Effector memory CD8-positive, alpha-beta T cell (primary cell): ENCODE results near the gene RGS7BP.
"Not testable (repeated sequence)": the region's sequence is repeated elsewhere in the genome, so short reads cannot be mapped to it uniquely, and the experiment has no call there.

Experiments
- ATAC-seq: fragments of 150-1000 bp; cut with Tn5 transposase; replicated peaks from 2 replicates; pipeline ENCODE4 v1.10.0; 2021; ENCODE audit warnings: mild to moderate bottlenecking, moderate library complexity
- DNase-seq, 3 experiments: peaks; one replicate each; pipeline ENCODE4 v3.0.0; 2021
- H3K27ac Mint-ChIP-seq, 2 donors: one replicate each; pipeline ENCODE4 v1.8.0; 2022; ENCODE audit warnings: mild to moderate bottlenecking in 2 of 2, mixed read lengths in 2 of 2, moderate library complexity in 2 of 2
- H3K27me3 Mint-ChIP-seq, 2 donors: one replicate each; pipeline ENCODE4 v1.8.0; 2022; ENCODE audit warnings: mixed read lengths in 2 of 2
- H3K36me3 Mint-ChIP-seq: one replicate; pipeline ENCODE4 v1.8.0; 2022; ENCODE audit warnings: mild to moderate bottlenecking, moderate library complexity, mixed read lengths; ENCODE audit not compliant: insufficient read depth
- H3K4me1 Mint-ChIP-seq, 2 donors: one replicate each; pipeline ENCODE4 v1.8.0; 2022; ENCODE audit warnings: low read depth in 2 of 2, mixed read lengths in 2 of 2
- H3K4me3 Mint-ChIP-seq, 2 donors: one replicate each; pipeline ENCODE4 v1.8.0; 2022; ENCODE audit warnings: mild to moderate bottlenecking in 2 of 2, mixed read lengths in 2 of 2, moderate library complexity in 2 of 2
- H3K9me3 Mint-ChIP-seq, 2 donors: one replicate each; pipeline ENCODE4 v1.8.0; 2022; ENCODE audit warnings: mixed read lengths in 2 of 2

RGS7BP gene

GRCh38 chr5:64516216-64516615 is 10.4 kb downstream of the RGS7BP start:
- DNase-seq = no peak
- H3K36me3 Mint-ChIP-seq = peaks cover 5% of the 10 kb centered on the region
- no peak for ATAC-seq
- H3K4me3 Mint-ChIP-seq = no peak overlapping the region
- H3K4me1 Mint-ChIP-seq = no peaks in the 10 kb centered on the region
- no peak overlapping the region for H3K27ac Mint-ChIP-seq
- no peaks in the 10 kb centered on the region for H3K27me3 Mint-ChIP-seq
- H3K9me3 Mint-ChIP-seq = no peaks in the 10 kb centered on the region

GRCh38 chr5:64518793-64519192 is 13.0 kb downstream of the RGS7BP start:
- ATAC-seq = no peak

GRCh38 chr5:64519263-64519662 is 13.4 kb downstream of the RGS7BP start:
- Mint-ChIP-seq H3K36me3 (no peaks in the 10 kb centered on the region), H3K4me3 (no peak overlapping the region), H3K27me3 (no peaks in the 10 kb centered on the region), H3K4me1 (no peaks in the 10 kb centered on the region), H3K27ac (no peak overlapping the region), H3K9me3 (no peaks in the 10 kb centered on the region)
- DNase-seq (no peak), ATAC-seq (no peak)

More at GRCh38 chr5:64518793-64519192, 13.0 kb downstream of the RGS7BP start:
- no peaks in the 10 kb centered on the region for H3K27me3 Mint-ChIP-seq
- DNase-seq = no peak
- no peaks in the 10 kb centered on the region for H3K4me1 Mint-ChIP-seq
- H3K9me3 Mint-ChIP-seq = no peaks in the 10 kb centered on the region
- H3K36me3 Mint-ChIP-seq = peaks cover 3% of the 10 kb centered on the region
- no peak overlapping the region for H3K4me3 Mint-ChIP-seq
- H3K27ac Mint-ChIP-seq = no peak overlapping the region

- H3K4me1 Mint-ChIP-seq = no peaks in the 10 kb centered on the region
These were observed 21.1 kb downstream of the RGS7BP start for GRCh38 chr5:64526734-64527439.

GRCh38 chr5:64530076-64530475 is 24.3 kb downstream of the RGS7BP start:
- no peaks in the 10 kb centered on the region for H3K36me3 Mint-ChIP-seq
- no peak for DNase-seq

More at GRCh38 chr5:64526734-64527439, 21.1 kb downstream of the RGS7BP start:
- Mint-ChIP-seq H3K27me3 (no peaks in the 10 kb centered on the region), H3K4me3 (no peak overlapping the region), H3K27ac (no peak overlapping the region), H3K36me3 (no peaks in the 10 kb centered on the region), H3K9me3 (peaks cover 0 to 2% of the 10 kb centered on the region in 2 donors)
- no peak for ATAC-seq
- no peak for DNase-seq

GRCh38 chr5:64532212-64532611 is 26.4 kb downstream of the RGS7BP start:
- Mint-ChIP-seq H3K4me1 (no peaks in the 10 kb centered on the region), H3K27me3 (no peaks in the 10 kb centered on the region), H3K4me3 (no peak overlapping the region), H3K36me3 (no peaks in the 10 kb centered on the region), H3K27ac (no peak overlapping the region), H3K9me3 (no peaks in the 10 kb centered on the region)
- DNase-seq (no peak), ATAC-seq (no peak)

More at GRCh38 chr5:64530076-64530475, 24.3 kb downstream of the RGS7BP start:
- H3K9me3 Mint-ChIP-seq = no peaks in the 10 kb centered on the region
- no peak overlapping the region for H3K27ac Mint-ChIP-seq
- H3K4me1 Mint-ChIP-seq = no peaks in the 10 kb centered on the region
- no peaks in the 10 kb centered on the region for H3K27me3 Mint-ChIP-seq
- no peak for ATAC-seq
- no peak overlapping the region for H3K4me3 Mint-ChIP-seq

- no peaks in the 10 kb centered on the region for H3K9me3 Mint-ChIP-seq
- DNase-seq (no peak), ATAC-seq (no peak)
- no peaks in the 10 kb centered on the region for H3K27me3 Mint-ChIP-seq
- no peak overlapping the region for H3K4me3 Mint-ChIP-seq
- no peaks in the 10 kb centered on the region for H3K36me3 Mint-ChIP-seq
- no peaks in the 10 kb centered on the region for H3K4me1 Mint-ChIP-seq
- no peak overlapping the region for H3K27ac Mint-ChIP-seq
These were observed 26.8 kb downstream of the RGS7BP start for GRCh38 chr5:64532657-64533056.

- no peak overlapping the region for H3K27ac Mint-ChIP-seq
- no peak for ATAC-seq
These were observed 28.2 kb downstream of the RGS7BP start for GRCh38 chr5:64534033-64534432.

GRCh38 chr5:64557911-64558310 is 52.1 kb downstream of the RGS7BP start:
- ATAC-seq (no peak), DNase-seq (no peak)
- no peaks in the 10 kb centered on the region for H3K36me3 Mint-ChIP-seq
- no peak overlapping the region for H3K4me3 Mint-ChIP-seq
- H3K9me3 Mint-ChIP-seq = peaks cover 2 to 10% of the 10 kb centered on the region in 2 donors
- H3K4me1 Mint-ChIP-seq = no peaks in the 10 kb centered on the region
- peaks cover 0 to 6% of the 10 kb centered on the region in 2 donors for H3K27me3 Mint-ChIP-seq
- H3K27ac Mint-ChIP-seq = no peak overlapping the region

More at GRCh38 chr5:64534033-64534432, 28.2 kb downstream of the RGS7BP start:
- Mint-ChIP-seq H3K27me3 (no peaks in the 10 kb centered on the region), H3K9me3 (no peaks in the 10 kb centered on the region), H3K4me1 (no peaks in the 10 kb centered on the region), H3K36me3 (no peaks in the 10 kb centered on the region), H3K4me3 (no peak overlapping the region)
- DNase-seq = no peak

GRCh38 chr5:64558641-64559040 is 52.8 kb downstream of the RGS7BP start:
- not testable (repeated sequence) for H3K9me3 Mint-ChIP-seq, H3K27ac Mint-ChIP-seq, H3K4me3 Mint-ChIP-seq, DNase-seq, H3K27me3 Mint-ChIP-seq, H3K36me3 Mint-ChIP-seq, ATAC-seq, H3K4me1 Mint-ChIP-seq

GRCh38 chr5:64566310-64566916 is 60.6 kb downstream of the RGS7BP start:
- DNase-seq (no peak), ATAC-seq (no peak)
- no peak overlapping the region for H3K27ac Mint-ChIP-seq
- no peaks in the 10 kb centered on the region for H3K9me3 Mint-ChIP-seq
- no peaks in the 10 kb centered on the region for H3K4me1 Mint-ChIP-seq
- H3K4me3 Mint-ChIP-seq = no peak overlapping the region
- no peaks in the 10 kb centered on the region for H3K36me3 Mint-ChIP-seq
- no peaks in the 10 kb centered on the region for H3K27me3 Mint-ChIP-seq

- ATAC-seq (no peak), DNase-seq (no peak)
- no peak overlapping the region for H3K4me3 Mint-ChIP-seq
- H3K27ac Mint-ChIP-seq = no peak overlapping the region
- no peaks in the 10 kb centered on the region for H3K36me3 Mint-ChIP-seq
- peaks cover 0 to 1% of the 10 kb centered on the region in 2 donors for H3K9me3 Mint-ChIP-seq
- H3K4me1 Mint-ChIP-seq = no peaks in the 10 kb centered on the region
- peaks cover 6 to 9% of the 10 kb centered on the region in 2 donors for H3K27me3 Mint-ChIP-seq
These were observed 64.0 kb downstream of the RGS7BP start for GRCh38 chr5:64569858-64570257.

GRCh38 chr5:64570395-64570996 is 64.7 kb downstream of the RGS7BP start:
- no peaks in the 10 kb centered on the region for H3K36me3 Mint-ChIP-seq
- no peak for ATAC-seq
- H3K27me3 Mint-ChIP-seq = peaks cover 6 to 9% of the 10 kb centered on the region in 2 donors
- no peak for DNase-seq
- H3K9me3 Mint-ChIP-seq = peaks cover 0 to 1% of the 10 kb centered on the region in 2 donors
- no peaks in the 10 kb centered on the region for H3K4me1 Mint-ChIP-seq
- H3K27ac Mint-ChIP-seq = no peak overlapping the region
- H3K4me3 Mint-ChIP-seq = no peak overlapping the region

- Mint-ChIP-seq H3K27ac (no peak overlapping the region), H3K27me3 (peaks cover 40% of the 10 kb centered on the region in 2 donors), H3K4me1 (no peaks in the 10 kb centered on the region), H3K9me3 (peaks cover 0 to 1% of the 10 kb centered on the region in 2 donors), H3K36me3 (no peaks in the 10 kb centered on the region), H3K4me3 (no peak overlapping the region)
- ATAC-seq (no peak), DNase-seq (no peak)
These were observed 69.7 kb downstream of the RGS7BP start for GRCh38 chr5:64575561-64575960.
